ENCODE data around the gene DNMT1.

GRCh38 chr19:10143681-10144080 lies 51.1 kb downstream of the DNMT1 start:
- TF ChIP-seq, protein P1, sequence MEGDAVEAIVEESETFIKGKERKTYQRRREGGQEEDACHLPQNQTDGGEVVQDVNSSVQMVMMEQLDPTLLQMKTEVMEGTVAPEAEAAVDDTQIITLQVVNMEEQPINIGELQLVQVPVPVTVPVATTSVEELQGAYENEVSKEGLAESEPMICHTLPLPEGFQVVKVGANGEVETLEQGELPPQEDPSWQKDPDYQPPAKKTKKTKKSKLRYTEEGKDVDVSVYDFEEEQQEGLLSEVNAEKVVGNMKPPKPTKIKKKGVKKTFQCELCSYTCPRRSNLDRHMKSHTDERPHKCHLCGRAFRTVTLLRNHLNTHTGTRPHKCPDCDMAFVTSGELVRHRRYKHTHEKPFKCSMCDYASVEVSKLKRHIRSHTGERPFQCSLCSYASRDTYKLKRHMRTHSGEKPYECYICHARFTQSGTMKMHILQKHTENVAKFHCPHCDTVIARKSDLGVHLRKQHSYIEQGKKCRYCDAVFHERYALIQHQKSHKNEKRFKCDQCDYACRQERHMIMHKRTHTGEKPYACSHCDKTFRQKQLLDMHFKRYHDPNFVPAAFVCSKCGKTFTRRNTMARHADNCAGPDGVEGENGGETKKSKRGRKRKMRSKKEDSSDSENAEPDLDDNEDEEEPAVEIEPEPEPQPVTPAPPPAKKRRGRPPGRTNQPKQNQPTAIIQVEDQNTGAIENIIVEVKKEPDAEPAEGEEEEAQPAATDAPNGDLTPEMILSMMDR (IDR thresholded peaks at IDR 0.05) = no peak
- TF ChIP-seq ZNF219 (CRISPR knock-in tag; IDR thresholded peaks at IDR 0.05; ENCODE audit: borderline replicate concordance) = no peak
- no peak for TF ChIP-seq FOXJ3 (CRISPR knock-in tag; IDR thresholded peaks at IDR 0.05; ENCODE audit: borderline replicate concordance)
- TF ChIP-seq ELF4 (CRISPR knock-in tag; IDR thresholded peaks at IDR 0.05; ENCODE audit: low read depth) = no peak
- TF ChIP-seq PRDM15 (CRISPR knock-in tag; IDR thresholded peaks at IDR 0.05) = no peak
- TF ChIP-seq ETV6 (CRISPR knock-in tag; IDR thresholded peaks at IDR 0.05) = no peak
- no peak for TF ChIP-seq E2F1 (CRISPR knock-in tag; IDR thresholded peaks at IDR 0.05)

Data from WTC11 (cell line).